GM12891 (cell line): ENCODE measurements around the gene PEF1.

Experiments used
- DNase-seq: peaks from one replicate; pipeline ENCODE4 v3.0.0; 2011; ENCODE audit warnings: low spot score; ENCODE audit not compliant: insufficient read length
- FAIRE-seq: peaks from 2 replicates; lab custom pipeline; 2011; peaks lifted over from hg19 to GRCh38; lab: Jason Lieb, UNC
- PAX5 ChIP-seq: IDR thresholded peaks from 2 replicates; pipeline ENCODE4 v1.6.1; 2011; ENCODE audit warnings: low read length, moderate library complexity, mild to moderate bottlenecking; ENCODE audit not compliant: insufficient read depth, severe bottlenecking
- POLR2A ChIP-seq: IDR thresholded peaks from 2 replicates; pipeline ENCODE4 v1.6.1; 2011; ENCODE audit warnings: low read depth, low read length, control low read depth
- POLR2AphosphoS5 ChIP-seq: IDR thresholded peaks from 2 replicates; pipeline ENCODE4 v1.6.1; 2011; ENCODE audit warnings: low read depth, low read length, control low read depth
- POU2F2 ChIP-seq: IDR thresholded peaks from 2 replicates; pipeline ENCODE4 v1.6.1; 2011; ENCODE audit warnings: low read depth, mild to moderate bottlenecking, control low read depth, low read length, moderate library complexity
- SPI1 ChIP-seq: IDR thresholded peaks from 2 replicates; pipeline ENCODE4 v1.6.1; 2011; ENCODE audit warnings: low read depth, low read length, control low read depth
- TAF1 ChIP-seq: IDR thresholded peaks from 2 replicates; pipeline ENCODE4 v1.6.1; 2011; ENCODE audit warnings: low read depth, low read length, control low read depth

The PEF1 gene

DNA sequence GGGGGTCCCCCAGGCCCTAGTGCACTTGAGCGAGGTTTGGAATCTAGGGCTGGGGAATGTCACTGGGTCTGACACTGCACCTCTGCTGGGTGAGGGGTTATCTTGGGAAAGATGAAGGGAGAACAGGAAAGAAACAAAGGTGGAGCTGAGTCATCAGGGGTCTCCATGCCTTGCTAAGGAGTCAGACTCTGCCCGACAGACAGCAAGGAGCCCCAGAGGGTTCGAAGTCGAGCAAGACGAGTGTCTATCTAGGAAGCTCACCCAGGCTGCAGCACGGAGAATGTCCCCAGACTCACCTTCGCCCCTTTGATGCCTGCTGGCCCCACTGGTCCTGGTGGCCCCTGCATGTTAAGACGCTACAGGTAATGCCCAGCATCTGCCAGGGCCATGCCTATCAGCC is 41.1 kb upstream of the PEF1 start:
- FAIRE-seq (no peak), DNase-seq (no peak)
- TF ChIP-seq POLR2AphosphoS5 (no peak), POLR2A (no peak), POU2F2 (no peak), SPI1 (no peak), TAF1 (no peak)

DNA sequence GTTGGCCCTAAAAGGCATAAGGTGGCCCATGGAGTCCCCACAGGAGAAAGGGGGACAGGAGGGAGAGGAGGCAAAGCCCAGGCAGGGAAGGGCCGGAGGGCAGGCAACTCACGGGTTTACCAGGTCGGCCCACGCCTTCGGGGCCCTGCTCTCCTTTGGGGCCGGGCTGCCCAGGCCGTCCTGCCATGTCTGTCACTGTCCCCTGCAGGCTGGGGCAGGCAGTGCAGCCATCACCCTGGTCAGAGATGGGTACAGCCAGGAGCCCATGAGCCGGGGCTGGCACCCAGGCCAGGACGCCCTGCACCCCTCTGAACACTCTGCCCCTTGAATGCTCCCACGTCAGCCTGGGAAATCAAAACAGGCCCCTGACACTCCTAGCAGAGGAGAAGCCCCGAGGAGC is 39.3 kb upstream of the PEF1 start:
- DNase-seq: no peak
- no peak for TF ChIP-seq SPI1
- TF ChIP-seq TAF1: no peak
- TF ChIP-seq POLR2AphosphoS5: no peak
- no peak for TF ChIP-seq PAX5
- no peak for TF ChIP-seq POU2F2
- TF ChIP-seq POLR2A: no peak
- FAIRE-seq: no peak

DNA sequence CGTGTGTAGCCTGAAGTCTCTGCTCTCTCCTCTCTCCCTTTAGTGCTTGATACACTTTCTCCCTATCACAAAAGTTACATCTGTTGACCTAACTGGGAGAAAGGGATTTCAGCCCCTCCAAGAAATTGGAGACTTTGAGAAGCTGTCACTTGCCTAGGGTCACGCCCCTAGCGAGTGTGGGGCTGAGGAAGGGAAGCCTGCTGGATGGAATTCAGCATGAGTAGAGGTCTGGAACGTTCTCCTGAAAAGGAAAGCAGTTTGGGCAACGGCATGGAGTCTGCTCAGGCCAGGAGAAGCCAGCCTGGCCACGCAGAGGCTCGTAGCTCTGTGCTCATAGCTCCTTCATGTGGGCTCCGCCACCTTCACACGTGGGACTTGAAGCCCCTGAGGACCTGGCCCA is 36.7 kb upstream of the PEF1 start:
- TF ChIP-seq SPI1: no peak
- no peak for TF ChIP-seq TAF1
- no peak for TF ChIP-seq POU2F2
- no peak for TF ChIP-seq PAX5
- no peak for TF ChIP-seq POLR2A
- TF ChIP-seq POLR2AphosphoS5: no peak
- DNase-seq (no peak), FAIRE-seq (no peak)

DNA sequence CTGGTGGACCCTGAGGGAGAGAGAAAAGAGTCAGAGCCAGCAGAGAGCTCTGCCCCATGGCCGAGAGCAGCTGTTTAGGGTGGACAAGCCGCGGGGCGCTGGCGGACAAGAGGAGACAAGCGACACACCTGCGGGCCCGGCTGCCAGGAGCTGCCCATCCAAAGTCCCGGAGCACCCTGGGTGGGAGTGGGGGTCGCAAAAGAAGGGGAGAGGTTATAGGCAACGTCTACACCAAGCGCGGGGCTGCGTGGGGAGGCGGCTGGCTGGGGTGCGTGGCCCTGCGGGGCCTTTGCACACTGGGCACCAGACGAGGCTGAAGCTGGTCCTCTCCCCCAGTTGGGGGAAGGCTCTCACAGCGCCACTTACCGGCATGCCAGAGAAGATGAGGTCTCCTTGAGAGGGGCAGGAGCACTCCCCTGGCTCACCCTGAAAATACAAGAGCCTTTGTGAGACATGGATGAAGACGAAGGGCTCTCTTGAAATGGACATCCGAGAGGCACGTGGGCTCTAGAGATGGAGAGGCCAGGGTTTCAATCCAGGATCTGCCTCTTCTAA is 35.1 kb upstream of the PEF1 start:
- no peak for FAIRE-seq
- no peak for DNase-seq
- TF ChIP-seq POLR2A (no peak), PAX5 (no peak), POU2F2 (no peak), POLR2AphosphoS5 (no peak), TAF1 (no peak), SPI1 (no peak)

DNA sequence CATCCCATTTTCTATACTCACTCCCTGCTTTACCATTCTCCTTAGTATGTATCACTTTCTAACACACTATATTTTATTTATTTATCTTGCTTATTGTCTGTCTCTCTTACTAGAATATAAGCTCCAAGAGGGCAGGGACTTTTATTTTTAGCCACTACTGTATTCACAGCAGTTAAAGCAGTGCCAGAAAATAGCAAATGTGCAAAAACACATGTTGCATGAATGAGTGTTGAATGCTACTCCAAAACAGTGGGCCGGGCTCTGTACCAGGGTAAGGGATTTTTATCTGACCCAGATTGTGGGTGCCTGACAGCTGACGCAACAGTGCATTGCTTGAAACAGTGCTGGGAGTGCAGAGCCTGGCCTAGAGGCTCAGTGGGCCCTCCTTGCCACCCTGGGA is 34.4 kb upstream of the PEF1 start:
- FAIRE-seq (no peak), DNase-seq (no peak)
- TF ChIP-seq PAX5: no peak

DNA sequence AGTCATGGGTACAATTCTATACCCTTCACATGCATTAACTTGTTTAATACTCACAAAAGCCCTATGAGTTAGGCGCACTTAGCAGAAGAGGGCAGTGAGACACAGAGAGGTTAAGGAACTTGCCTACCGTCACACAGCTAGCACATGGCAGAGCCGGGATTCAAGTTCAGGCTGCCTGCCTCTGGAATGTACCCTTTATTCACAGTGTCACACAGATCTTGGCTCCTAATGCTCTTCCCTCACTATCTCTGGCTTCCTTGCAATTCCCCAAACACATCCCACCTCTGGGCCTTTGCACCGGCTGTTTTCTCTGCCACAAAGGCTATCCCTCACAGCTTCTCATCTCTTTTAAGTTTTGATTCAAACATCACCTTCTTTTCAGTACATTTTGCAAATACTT is 34.0 kb upstream of the PEF1 start:
- FAIRE-seq: no peak
- TF ChIP-seq POLR2AphosphoS5 (no peak), POU2F2 (no peak), POLR2A (no peak), SPI1 (no peak)
- DNase-seq: no peak

DNA sequence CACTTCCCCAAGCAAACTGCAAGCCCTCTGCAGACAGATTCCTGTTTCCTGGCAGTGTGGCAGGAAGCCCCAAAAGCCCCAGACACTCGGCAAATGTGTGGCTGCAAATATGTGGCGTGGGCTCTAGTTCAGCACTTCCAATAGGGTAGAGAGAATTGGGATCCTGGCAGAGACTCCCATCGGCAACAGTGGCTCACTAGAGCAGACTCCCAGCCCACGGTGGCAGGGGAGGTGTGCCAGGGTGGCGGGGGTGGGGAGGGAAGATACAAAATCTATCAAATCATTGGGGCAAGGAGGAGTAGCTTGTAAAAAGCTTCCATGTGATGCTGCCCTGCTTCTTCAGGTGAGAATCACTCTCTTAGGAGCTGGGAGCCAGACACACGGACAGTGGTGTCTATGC is 33.3 kb upstream of the PEF1 start:
- DNase-seq: no peak
- TF ChIP-seq SPI1 (no peak), TAF1 (no peak), POLR2AphosphoS5 (no peak), PAX5 (no peak), POLR2A (no peak), POU2F2 (no peak)
- FAIRE-seq: no peak

DNA sequence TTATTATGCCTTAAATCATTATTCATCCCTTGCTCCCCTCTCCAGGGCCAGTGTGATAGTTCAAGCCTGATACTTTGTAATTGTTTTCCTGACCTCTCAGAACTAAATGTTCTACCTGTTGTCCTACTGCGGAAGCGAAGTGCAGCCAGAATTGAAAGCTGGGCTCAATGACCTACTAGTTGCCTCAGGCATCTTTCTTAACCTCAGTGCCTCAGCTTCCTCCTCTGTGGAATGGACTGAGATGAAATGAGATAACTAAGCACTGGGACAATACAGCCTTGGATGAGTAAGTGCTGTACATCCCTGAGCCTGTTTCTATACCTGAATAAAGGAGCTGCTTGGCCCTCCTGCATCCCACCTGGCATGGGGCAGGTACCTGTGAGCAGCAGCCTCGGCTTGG is 32.7 kb upstream of the PEF1 start:
- DNase-seq: no peak
- no peak for FAIRE-seq
- TF ChIP-seq POU2F2 (no peak), SPI1 (no peak), POLR2A (no peak), POLR2AphosphoS5 (no peak), PAX5 (no peak), TAF1 (no peak)

DNA sequence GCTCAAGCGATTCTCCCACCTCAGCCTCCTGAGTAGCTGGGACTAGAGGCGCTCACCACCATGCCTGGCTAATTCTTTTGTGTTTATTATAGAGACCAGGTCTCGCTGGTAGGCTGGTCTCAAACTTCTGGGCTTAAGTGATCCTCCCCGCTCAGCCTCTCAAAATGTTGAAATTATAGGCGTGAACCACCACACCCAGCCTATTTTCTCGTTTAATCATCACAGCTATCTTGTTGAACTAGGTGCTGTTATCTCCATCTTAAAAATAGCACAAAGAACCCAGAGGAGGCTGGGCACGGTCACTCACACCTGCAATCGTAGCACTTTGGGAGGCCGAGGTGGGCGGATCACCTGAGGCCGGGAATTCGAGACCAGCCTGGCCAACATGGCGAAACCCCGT is 31.1 kb upstream of the PEF1 start:
- DNase-seq (no peak), FAIRE-seq (no peak)
- TF ChIP-seq SPI1: no peak
- no peak for TF ChIP-seq PAX5
- TF ChIP-seq POLR2AphosphoS5: no peak
- TF ChIP-seq POLR2A: no peak
- TF ChIP-seq POU2F2: no peak
- TF ChIP-seq TAF1: no peak

DNA sequence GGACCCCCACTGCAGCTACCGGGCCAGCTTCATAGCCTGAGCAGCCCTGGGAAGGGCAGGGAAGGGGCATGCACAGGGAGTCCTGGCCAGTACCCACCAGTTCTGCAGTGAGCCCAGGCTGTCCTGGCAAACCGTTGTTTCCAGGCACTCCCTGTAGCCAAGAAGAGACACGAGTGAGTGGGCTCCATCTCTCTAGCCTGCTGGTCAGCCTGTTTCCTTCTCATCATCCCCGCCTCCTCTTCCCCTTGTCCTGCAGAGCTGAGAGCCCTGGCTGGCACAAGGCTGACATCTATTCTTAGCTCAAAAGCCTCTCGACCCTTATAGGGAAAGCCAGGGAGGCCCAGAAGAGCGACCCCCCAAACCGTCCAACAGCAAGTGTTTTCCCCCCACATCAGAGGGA is 30.5 kb upstream of the PEF1 start:
- TF ChIP-seq POLR2A (no peak), SPI1 (no peak), POLR2AphosphoS5 (no peak), POU2F2 (no peak), PAX5 (no peak), TAF1 (no peak)
- DNase-seq (no peak), FAIRE-seq (no peak)
